IMR-90 (cell line): ENCODE measurements around the gene ORMDL3. TPM values are rescaled to one million over a fixed set of nuclear protein-coding genes. Genes with fewer than 3 reads are reported as not detected.

Experiments used
- ATAC-seq: fragments of 200-7000 bp; cut with Tn5 transposase; 2 replicates; pipeline ENCODE4 v1.9.1; 2020; ENCODE audit warnings: low read depth, mild to moderate bottlenecking, moderate library complexity
- BruUV-seq: library from RNA; stranded (reverse); fragments of 400-500 nt; replicated peaks from 2 replicates; lab custom pipeline; 2021; lab: Mats Ljungman, UMichigan
- CTCF ChIA-PET: fragments of 300-600 bp; formaldehyde crosslinking; extraction: SDS; loops from one replicate; lab custom pipeline; 2021; ENCODE audit warnings: antibody characterized with exemption; lab: Yijun Ruan, JAX
- POLR2A ChIA-PET: fragments of 300-600 bp; sonication (Branson Sonifier 250); formaldehyde crosslinking; loops from one replicate; lab custom pipeline; 2022; ENCODE audit warnings: antibody characterized with exemption; ENCODE audit not compliant: unreplicated experiment; lab: Charles Lee
- DNase-seq: peaks from one replicate; pipeline ENCODE4 v3.0.0; 2013
- H2AFZ ChIP-seq: replicated peaks from 2 replicates; pipeline ENCODE3; 2013; ENCODE audit warnings: low read length, mild to moderate bottlenecking; ENCODE audit not compliant: poor library complexity
- H2AK5ac ChIP-seq: 2 replicates; pipeline ENCODE4 v1.6.1; 2013; ENCODE audit warnings: low read depth, low read length, inconsistent platforms
- H2AK9ac ChIP-seq: replicated peaks from 2 replicates; pipeline ENCODE3; 2013; ENCODE audit warnings: mild to moderate bottlenecking, low read depth, low read length, moderate library complexity; ENCODE audit not compliant: poor library complexity
- H2BK120ac ChIP-seq: 2 replicates; pipeline ENCODE4 v1.6.1; 2013; ENCODE audit warnings: low read depth, low read length, inconsistent platforms
- H2BK15ac ChIP-seq: 3 replicates; pipeline ENCODE4 v1.6.1; 2013; ENCODE audit warnings: low read depth, low read length, inconsistent platforms
- H2BK20ac ChIP-seq: 2 replicates; pipeline ENCODE4 v1.6.1; 2013; ENCODE audit warnings: low read depth, mild to moderate bottlenecking, inconsistent platforms, low read length, moderate library complexity
- H2BK5ac ChIP-seq: 2 replicates; pipeline ENCODE4 v1.6.1; 2013; ENCODE audit warnings: mild to moderate bottlenecking, low read depth, low read length, inconsistent platforms; ENCODE audit not compliant: poor library complexity, severe bottlenecking
- H3K14ac ChIP-seq: replicated peaks from 2 replicates; pipeline ENCODE4 v1.6.1; 2013; ENCODE audit warnings: low read depth, low read length, inconsistent platforms
- H3K18ac ChIP-seq: 2 replicates; pipeline ENCODE4 v1.6.1; 2013; ENCODE audit warnings: low read depth, low read length, control low read depth
- H3K23ac ChIP-seq: 2 replicates; pipeline ENCODE4 v1.6.1; 2013; ENCODE audit warnings: low read depth, low read length, inconsistent platforms
- H3K27ac ChIP-seq: 2 replicates; pipeline ENCODE4 v1.5.1; 2013; ENCODE audit warnings: mild to moderate bottlenecking, control low read depth, low read length; ENCODE audit not compliant: insufficient read depth
- H3K27me3 ChIP-seq: 2 replicates; pipeline ENCODE4 v1.6.1; 2013; ENCODE audit warnings: low read length; ENCODE audit not compliant: control insufficient read depth, insufficient read depth
- H3K36me3 ChIP-seq: 2 replicates; pipeline ENCODE4 v1.6.1; 2013; ENCODE audit warnings: low read length, mixed read lengths; ENCODE audit not compliant: control insufficient read depth, insufficient read depth
- H3K4ac ChIP-seq: 2 replicates; pipeline ENCODE4 v1.6.1; 2013; ENCODE audit warnings: low read depth, low read length, inconsistent platforms
- H3K4me1 ChIP-seq: 2 replicates; pipeline ENCODE4 v1.6.1; 2013; ENCODE audit warnings: low read length, mixed read lengths; ENCODE audit not compliant: control insufficient read depth, insufficient read depth
- H3K4me2 ChIP-seq: 2 replicates; pipeline ENCODE4 v1.6.1; 2013; ENCODE audit warnings: low read depth, mild to moderate bottlenecking, control low read depth, low read length, moderate library complexity
- H3K4me3 ChIP-seq: 2 replicates; pipeline ENCODE4 v1.5.1; 2013; ENCODE audit warnings: low read depth, mild to moderate bottlenecking, control low read depth, low read length, moderate library complexity; ENCODE audit not compliant: insufficient read depth
- H3K56ac ChIP-seq: 2 replicates; pipeline ENCODE4 v1.6.1; 2013; ENCODE audit warnings: low read length, inconsistent platforms; ENCODE audit not compliant: insufficient read depth; ENCODE audit errors: extremely low read depth
- H3K79me1 ChIP-seq, 2 experiments: 2 replicates each; pipeline ENCODE4 v1.6.1; 2013; ENCODE audit warnings: low read length in 2 of 2, inconsistent platforms in 1 of 2, low read depth in 1 of 2
- H3K9ac ChIP-seq: 2 replicates; pipeline ENCODE4 v1.6.1; 2013; ENCODE audit warnings: low read depth, low read length, control low read depth
- H3K9me1 ChIP-seq: 2 replicates; pipeline ENCODE4 v1.6.1; 2013; ENCODE audit warnings: low read length, inconsistent platforms; ENCODE audit not compliant: insufficient read depth
- H3K9me3 ChIP-seq: 2 replicates; pipeline ENCODE4 v1.6.1; 2013; ENCODE audit warnings: low read length; ENCODE audit not compliant: control insufficient read depth, insufficient read depth
- H4K20me1 ChIP-seq: 2 replicates; pipeline ENCODE4 v1.6.1; 2013; ENCODE audit warnings: low read length, inconsistent platforms; ENCODE audit not compliant: insufficient read depth
- H4K5ac ChIP-seq: 2 replicates; pipeline ENCODE4 v1.6.1; 2013; ENCODE audit warnings: mild to moderate bottlenecking, low read depth, low read length, control low read depth
- H4K8ac ChIP-seq, 2 experiments: 2 replicates each; pipeline ENCODE4 v1.6.1; 2013; ENCODE audit warnings: low read depth in 2 of 2, low read length in 2 of 2, control low read depth in 1 of 2, inconsistent platforms in 1 of 2
- H4K91ac ChIP-seq: 2 replicates; pipeline ENCODE4 v1.6.1; 2013; ENCODE audit warnings: low read depth, low read length, inconsistent platforms; ENCODE audit not compliant: insufficient read depth
- BHLHE40 ChIP-seq: fragments of 150-350 bp; IDR thresholded peaks from 2 replicates; pipeline ENCODE4 v1.6.1; 2016; ENCODE audit warnings: mild to moderate bottlenecking, low read depth, low read length
- CEBPB ChIP-seq: IDR thresholded peaks from 2 replicates; pipeline ENCODE4 v1.6.1; 2012; ENCODE audit warnings: low read depth, low read length, improper control_type of control experiment
- CHD1 ChIP-seq: IDR thresholded peaks from 2 replicates; pipeline ENCODE4 v1.6.1; 2012; ENCODE audit warnings: low read depth, low read length, improper control_type of control experiment
- CTCF ChIP-seq: conservative IDR thresholded peaks from 2 replicates; pipeline ENCODE4 v1.5.1; 2012; ENCODE audit warnings: mild to moderate bottlenecking, low read depth, low read length, improper control_type of control experiment
- ELK1 ChIP-seq: fragments of 150-350 bp; IDR thresholded peaks from 2 replicates; pipeline ENCODE4 v1.6.1; 2016; ENCODE audit warnings: low read depth, mild to moderate bottlenecking, low read length, moderate library complexity, borderline replicate concordance
- FOS ChIP-seq: fragments of 150-350 bp; IDR thresholded peaks from 2 replicates; pipeline ENCODE4 v1.6.1; 2016; ENCODE audit warnings: low read depth, low read length
- MAFK ChIP-seq: IDR thresholded peaks from 2 replicates; pipeline ENCODE4 v1.6.1; 2012; ENCODE audit warnings: low read depth, low read length, improper control_type of control experiment
- MAZ ChIP-seq: IDR thresholded peaks from 2 replicates; pipeline ENCODE4 v1.6.1; 2012; ENCODE audit warnings: low read depth, mild to moderate bottlenecking, low read length, improper control_type of control experiment, moderate library complexity, borderline replicate concordance
- MXI1 ChIP-seq: IDR thresholded peaks from 2 replicates; pipeline ENCODE4 v1.6.1; 2012; ENCODE audit warnings: low read depth, mild to moderate bottlenecking, low read length, moderate library complexity, borderline replicate concordance
- NFE2L2 ChIP-seq: fragments of 150-350 bp; IDR thresholded peaks from 2 replicates; pipeline ENCODE4 v1.6.1; 2016; ENCODE audit warnings: low read depth, mild to moderate bottlenecking, low read length
- POLR2A ChIP-seq: IDR thresholded peaks from 2 replicates; pipeline ENCODE4 v1.6.1; 2012; ENCODE audit warnings: mild to moderate bottlenecking, low read depth, low read length
- RAD21 ChIP-seq: IDR thresholded peaks from 2 replicates; pipeline ENCODE4 v1.6.1; 2012; ENCODE audit warnings: low read length, improper control_type of control experiment
- RCOR1 ChIP-seq: IDR thresholded peaks from 2 replicates; pipeline ENCODE4 v1.6.1; 2012; ENCODE audit warnings: mild to moderate bottlenecking, low read length, improper control_type of control experiment; ENCODE audit not compliant: insufficient replicate concordance
- RFX5 ChIP-seq: IDR thresholded peaks from 2 replicates; pipeline ENCODE4 v1.8.0; 2012; ENCODE audit warnings: low read depth, mild to moderate bottlenecking, low read length, moderate library complexity
- SMC3 ChIP-seq: fragments of 150-350 bp; IDR thresholded peaks from 2 replicates; pipeline ENCODE4 v1.6.1; 2016; ENCODE audit warnings: low read depth, mild to moderate bottlenecking, antibody characterized with exemption, low read length, moderate library complexity
- USF2 ChIP-seq: fragments of 150-350 bp; IDR thresholded peaks from 2 replicates; pipeline ENCODE4 v1.6.1; 2017; ENCODE audit warnings: mild to moderate bottlenecking, antibody characterized with exemption, low read length, low read depth
- WGBS, 2 experiments: methylation state at CpG; one replicate each; pipeline versions ENCODE4 v1.1.5 to v1.1.7; 2013; ENCODE audit warnings: missing lambda C conversion rate in 2 of 2; ENCODE audit not compliant: insufficient read length in 1 of 2; ENCODE audit errors: extremely low coverage in 2 of 2; 5-methylcytosine and 5-hydroxymethylcytosine counted together
- dilution Hi-C: fragments of 300-500 bp; cut with HindIII; formaldehyde crosslinking; loops from one replicate; pipeline ENCODE4 v1.14.3; 2018; ENCODE audit warnings: low sequenced_read_pairs; ENCODE audit not compliant: unreplicated experiment
- in situ Hi-C: fragments of 300-500 bp; cut with MboI; formaldehyde crosslinking; loops from 3 replicates; pipeline ENCODE4 v1.14.3; 2019; ENCODE audit warnings: low sequenced_read_pairs, inconsistent platforms, mixed read lengths
- intact Hi-C: fragments of 100-400 bp; cut with micrococcal nuclease; formaldehyde crosslinking; loops from 2 replicates; pipeline ENCODE4 v1.10.0; 2022
- polyA plus RNA-seq, 3 experiments: library from polyadenylated mRNA; depleted of rRNA; stranded (reverse); fragments of >200 nt; gene quantifications; 2 replicates each; pipeline ENCODE4 v1.2.3, GENCODE V29; 2012; ENCODE audit warnings: low replicate concordance in 1 of 3
- total RNA-seq: library from RNA; depleted of rRNA; stranded (reverse); fragments of >200 nt; gene quantifications from 2 replicates; pipeline ENCODE4 v1.2.3, GENCODE V29; 2012

Gene ORMDL3
- total and polyA plus RNA-seq, 2 of the 4 experiments (the other 2 are of a cell fraction): 45.7 to 78.6 TPM

DNA sequence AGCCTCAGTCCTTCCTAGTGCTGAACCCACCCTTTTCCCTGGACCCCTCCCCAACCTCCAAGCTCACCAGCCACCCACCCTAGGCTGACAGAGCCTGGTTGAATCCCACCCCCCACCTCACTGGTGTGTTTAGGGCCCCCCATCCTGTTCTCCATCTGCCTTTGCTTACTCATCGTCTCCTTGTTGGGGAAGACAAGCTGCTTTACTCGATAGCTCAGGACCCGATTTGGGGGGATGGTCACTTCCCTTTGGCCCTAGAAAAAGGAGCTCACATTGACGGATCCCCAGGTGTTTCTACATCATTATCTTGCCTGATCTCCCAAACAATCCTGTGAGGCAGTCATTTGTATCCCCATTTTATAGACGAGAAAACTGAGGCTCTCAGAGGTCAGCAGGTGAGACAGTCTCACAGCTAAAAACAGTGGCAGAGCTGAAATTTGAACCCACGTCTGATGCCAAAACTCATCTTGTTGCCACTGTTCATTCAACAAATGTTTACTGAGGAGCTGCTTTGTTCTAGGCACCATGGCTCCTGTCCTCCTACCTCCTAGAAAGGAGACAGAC, 18.5 kb downstream of the ORMDL3 start:
- no peak overlapping the region for H3K4me3 ChIP-seq

More for the DNA sequence above, 18.5 kb downstream of the ORMDL3 start:
- H2BK20ac ChIP-seq: no peak overlapping the region
- H4K5ac ChIP-seq: no peak overlapping the region
- TF ChIP-seq RCOR1 (no peak), NFE2L2 (no peak), ELK1 (no peak), CTCF (no peak), POLR2A (no peak), BHLHE40 (no peak), CHD1 (no peak), MAFK (no peak), SMC3 (no peak), MAZ (no peak), RAD21 (no peak), USF2 (no peak), CEBPB (no peak), RFX5 (no peak), MXI1 (no peak), FOS (no peak)
- no peak overlapping the region for H3K18ac ChIP-seq
- 93% methylated on average over 3 of the region's 6 CpGs; no CpG with 5 or more reads in 1 of the 2 experiments for WGBS, 2 experiments
- no peak overlapping the region for H3K4ac ChIP-seq
- BruUV-seq: no TSS peak
- DNase-seq (no peak), ATAC-seq (no peak)
- no peak overlapping the region for H2AFZ ChIP-seq
- ChIA-PET CTCF (no interaction called here), POLR2A (no interaction called here)
- intact Hi-C loops (no loop called here), dilution Hi-C loops (no loop called here), in situ Hi-C loops (no loop called here)
- no peak overlapping the region for H3K56ac ChIP-seq
- H3K9me1 ChIP-seq: no peaks in the 10 kb centered on the region
- H4K8ac ChIP-seq: no peak overlapping the region
- H3K36me3 ChIP-seq: peaks cover 11% of the 10 kb centered on the region
- no peaks in the 10 kb centered on the region for H3K4me1 ChIP-seq
- no peak overlapping the region for H2BK5ac ChIP-seq
- no peaks in the 10 kb centered on the region for H3K9me3 ChIP-seq
- no peak overlapping the region for H2BK120ac ChIP-seq
- H3K27me3 ChIP-seq: no peaks in the 10 kb centered on the region
- H4K91ac ChIP-seq: no peak overlapping the region
- no peak overlapping the region for H3K23ac ChIP-seq
- H3K79me1 ChIP-seq: no peaks in the 10 kb centered on the region
- no peak overlapping the region for H3K9ac ChIP-seq
- no peak overlapping the region for H2AK5ac ChIP-seq
- H2AK9ac ChIP-seq: no peak overlapping the region
- no peaks in the 10 kb centered on the region for H4K20me1 ChIP-seq
- H3K27ac ChIP-seq: no peak overlapping the region
- no peak overlapping the region for H3K4me2 ChIP-seq
- H2BK15ac ChIP-seq: no peak overlapping the region
- no peak overlapping the region for H3K14ac ChIP-seq
